Activated T-helper 2 cell treated with anti-CD3 and anti-CD28 coated beads, Interferon-gamma antibody, Interleukin-2, Interleukin-4, amounts not matched to agents 10 μg/mL and 5 μg/mL and 100 μg/mL, durations not matched to agents 14 hours and 24 hours and 36 hours (primary cell): ENCODE measurements around the gene PIGW. TPM values are rescaled to one million over a fixed set of nuclear protein-coding genes. Genes with fewer than 3 reads are reported as not detected.

Experiments
- DNase-seq: peaks from one replicate; pipeline ENCODE4 v3.0.0; 2021; ENCODE audit warnings: low spot score
- H3K27ac Mint-ChIP-seq: one replicate; pipeline ENCODE4 v1.8.0; 2021; ENCODE audit warnings: mixed read lengths
- H3K27me3 Mint-ChIP-seq: one replicate; pipeline ENCODE4 v1.8.0; 2021; ENCODE audit warnings: low read depth, mixed read lengths
- H3K36me3 Mint-ChIP-seq: one replicate; pipeline ENCODE4 v1.8.0; 2021; ENCODE audit warnings: low read depth, mixed read lengths
- H3K4me1 Mint-ChIP-seq: one replicate; pipeline ENCODE4 v1.8.0; 2021; ENCODE audit warnings: low read depth, mixed read lengths
- H3K4me3 Mint-ChIP-seq: one replicate; pipeline ENCODE4 v1.8.0; 2021; ENCODE audit warnings: low read depth, mild to moderate bottlenecking, moderate library complexity, mixed read lengths
- H3K9me3 Mint-ChIP-seq: one replicate; pipeline ENCODE4 v1.8.0; 2021; ENCODE audit warnings: mixed read lengths
- intact Hi-C: fragments of 100-400 bp; cut with micrococcal nuclease; formaldehyde crosslinking; loops from one replicate; pipeline ENCODE4 v1.15.1; 2023
- total RNA-seq: library from RNA; stranded (reverse); gene quantifications from 2 replicates; pipeline ENCODE4 v1.2.3, GENCODE V29; 2022

The PIGW gene
- total RNA-seq, 1 donor from 2014 or later = 22.6 TPM

GRCh38 chr17:36512641-36513040 lies 22.1 kb upstream of the PIGW start:
- Mint-ChIP-seq H3K27ac (no peak overlapping the region), H3K4me1 (no peaks in the 10 kb centered on the region), H3K27me3 (no peaks in the 10 kb centered on the region), H3K9me3 (no peaks in the 10 kb centered on the region), H3K36me3 (peaks cover 73% of the 10 kb centered on the region), H3K4me3 (no peak overlapping the region)
- no peak for DNase-seq
- intact Hi-C loops = no loop called here

- intact Hi-C loops = no loop called here
- Mint-ChIP-seq H3K27ac (no peak overlapping the region), H3K27me3 (no peaks in the 10 kb centered on the region), H3K36me3 (peaks cover 67% of the 10 kb centered on the region), H3K4me1 (no peaks in the 10 kb centered on the region), H3K4me3 (no peak overlapping the region), H3K9me3 (no peaks in the 10 kb centered on the region)
- no peak for DNase-seq
Observed at GRCh38 chr17:36514856-36515255, 19.9 kb upstream of the PIGW start.

- intact Hi-C loops = no loop called here
- H3K9me3 Mint-ChIP-seq = no peaks in the 10 kb centered on the region
- H3K36me3 Mint-ChIP-seq = peaks cover 68% of the 10 kb centered on the region
- no peak overlapping the region for H3K4me3 Mint-ChIP-seq
- no peak overlapping the region for H3K27ac Mint-ChIP-seq
- no peak for DNase-seq
- H3K4me1 Mint-ChIP-seq = peaks cover 3% of the 10 kb centered on the region
- H3K27me3 Mint-ChIP-seq = no peaks in the 10 kb centered on the region
Observed at GRCh38 chr17:36515837-36516236, 18.9 kb upstream of the PIGW start.

GRCh38 chr17:36523113-36523512 lies 11.7 kb upstream of the PIGW start:
- H3K4me3 Mint-ChIP-seq = no peak overlapping the region
- no peak overlapping the region for H3K27ac Mint-ChIP-seq
- intact Hi-C loops = no loop called here
- DNase-seq = no peak
- no peaks in the 10 kb centered on the region for H3K9me3 Mint-ChIP-seq
- H3K4me1 Mint-ChIP-seq = peaks cover 18% of the 10 kb centered on the region
- peaks cover 74% of the 10 kb centered on the region for H3K36me3 Mint-ChIP-seq
- H3K27me3 Mint-ChIP-seq = no peaks in the 10 kb centered on the region

GRCh38 chr17:36524428-36524876 lies 10.3 kb upstream of the PIGW start:
- no peaks in the 10 kb centered on the region for H3K27me3 Mint-ChIP-seq
- intact Hi-C loops = no loop called here
- no peak for DNase-seq
- peaks cover 21% of the 10 kb centered on the region for H3K4me1 Mint-ChIP-seq
- H3K36me3 Mint-ChIP-seq = peaks cover 70% of the 10 kb centered on the region
- peak overlapping the region; percentile 67 for H3K27ac Mint-ChIP-seq
- H3K9me3 Mint-ChIP-seq = no peaks in the 10 kb centered on the region
- no peak overlapping the region for H3K4me3 Mint-ChIP-seq

GRCh38 chr17:36525113-36525512 lies 9.7 kb upstream of the PIGW start:
- Mint-ChIP-seq H3K27ac (peak overlapping the region; percentile 9), H3K36me3 (peaks cover 67% of the 10 kb centered on the region), H3K4me3 (no peak overlapping the region), H3K4me1 (peaks cover 23% of the 10 kb centered on the region), H3K9me3 (no peaks in the 10 kb centered on the region), H3K27me3 (no peaks in the 10 kb centered on the region)
- intact Hi-C loops = no loop called here
- no peak for DNase-seq

- intact Hi-C loops = no loop called here
- peaks cover 59% of the 10 kb centered on the region for H3K36me3 Mint-ChIP-seq
- H3K9me3 Mint-ChIP-seq = no peaks in the 10 kb centered on the region
- H3K4me1 Mint-ChIP-seq = peaks cover 20% of the 10 kb centered on the region
- H3K4me3 Mint-ChIP-seq = no peak overlapping the region
- H3K27ac Mint-ChIP-seq = no peak overlapping the region
- no peak for DNase-seq
- no peaks in the 10 kb centered on the region for H3K27me3 Mint-ChIP-seq
Observed at GRCh38 chr17:36525888-36526287, 8.9 kb upstream of the PIGW start.

- Mint-ChIP-seq H3K4me3 (no peak overlapping the region), H3K9me3 (no peaks in the 10 kb centered on the region), H3K27ac (no peak overlapping the region), H3K27me3 (no peaks in the 10 kb centered on the region), H3K4me1 (peaks cover 25% of the 10 kb centered on the region), H3K36me3 (peaks cover 61% of the 10 kb centered on the region)
- DNase-seq = no peak
- intact Hi-C loops = no loop called here
Observed at GRCh38 chr17:36527621-36528250, 7.1 kb upstream of the PIGW start.

- Mint-ChIP-seq H3K36me3 (peaks cover 64% of the 10 kb centered on the region), H3K4me1 (peaks cover 34% of the 10 kb centered on the region), H3K27me3 (no peaks in the 10 kb centered on the region), H3K9me3 (no peaks in the 10 kb centered on the region), H3K27ac (peak overlapping the region; percentile 6), H3K4me3 (no peak overlapping the region)
- DNase-seq = no peak
- intact Hi-C loops = no loop called here
Observed at GRCh38 chr17:36529121-36529520, 5.7 kb upstream of the PIGW start.

GRCh38 chr17:36532435-36532975 lies 2.3 kb upstream of the PIGW start:
- intact Hi-C loops = loop anchor here (5.0 kb wide), 1 partner anchor 190 kb away; no protein-coding TSS in a partner anchor
- peaks cover 61% of the 10 kb centered on the region for H3K36me3 Mint-ChIP-seq
- H3K4me1 Mint-ChIP-seq = peaks cover 24% of the 10 kb centered on the region
- no peaks in the 10 kb centered on the region for H3K27me3 Mint-ChIP-seq
- H3K9me3 Mint-ChIP-seq = no peaks in the 10 kb centered on the region
- H3K27ac Mint-ChIP-seq = no peak overlapping the region
- H3K4me3 Mint-ChIP-seq = peak overlapping the region; percentile 43
- DNase-seq = no peak

- Mint-ChIP-seq H3K27me3 (no peaks in the 10 kb centered on the region), H3K36me3 (peaks cover 61% of the 10 kb centered on the region), H3K27ac (peak overlapping the region; percentile 98), H3K4me1 (peaks cover 25% of the 10 kb centered on the region), H3K9me3 (no peaks in the 10 kb centered on the region), H3K4me3 (peak overlapping the region; percentile 98)
- intact Hi-C loops = loop anchor here (1.0 to 5.0 kb wide), 2 partner anchors 48 to 188 kb away; partner anchors contain the start of gene ZNHIT3
- no peak for DNase-seq
Observed at GRCh38 chr17:36533935-36534839, 600 bp upstream of the PIGW start.

GRCh38 chr17:36535669-36536081 lies 888 bp downstream of the PIGW start:
- H3K27me3 Mint-ChIP-seq = no peaks in the 10 kb centered on the region
- H3K36me3 Mint-ChIP-seq = peaks cover 64% of the 10 kb centered on the region
- no peak for DNase-seq
- intact Hi-C loops = loop anchor here (1.0 kb wide), 1 partner anchor 9 kb away; the partner anchor contains the start of gene GGNBP2
- peak overlapping the region; percentile 98 for H3K27ac Mint-ChIP-seq
- H3K4me1 Mint-ChIP-seq = peaks cover 24% of the 10 kb centered on the region
- H3K9me3 Mint-ChIP-seq = no peaks in the 10 kb centered on the region
- peak overlapping the region; percentile 98 for H3K4me3 Mint-ChIP-seq

GRCh38 chr17:36540696-36541095 lies 5.9 kb downstream of the PIGW start:
- no peak for DNase-seq
- Mint-ChIP-seq H3K27me3 (no peaks in the 10 kb centered on the region), H3K4me3 (no peak overlapping the region), H3K27ac (no peak overlapping the region), H3K9me3 (no peaks in the 10 kb centered on the region), H3K36me3 (peaks cover 40% of the 10 kb centered on the region), H3K4me1 (peaks cover 12% of the 10 kb centered on the region)
- intact Hi-C loops = no loop called here
